Prostate gland (tissue), 2 donors: Measurements from ENCODE around the gene DMXL1.

Experiments used
- CTCF ChIP-seq, 4 experiments: fragments of 200-600 bp in 2 of 4; fragments of 450-650 bp in 2 of 4; sonication (generic) in 2 of 4; IDR thresholded peaks; 1 replicate in 3 of 4; 2 replicates in 1 of 4; pipeline ENCODE4 v1.5.1; 2016 to 2019; ENCODE audit warnings: antibody characterized with exemption in 4 of 4, mild to moderate bottlenecking in 2 of 4, moderate library complexity in 2 of 4
- POLR2A ChIP-seq: fragments of 450-650 bp; IDR thresholded peaks from one replicate; pipeline ENCODE4 v1.6.1; 2016; ENCODE audit warnings: antibody characterized with exemption, mild to moderate bottlenecking
- POLR2AphosphoS5 ChIP-seq: sonication (generic); formaldehyde crosslinking; IDR thresholded peaks from one replicate; pipeline ENCODE4 v1.6.1; 2017; ENCODE audit warnings: antibody characterized with exemption

DNA sequence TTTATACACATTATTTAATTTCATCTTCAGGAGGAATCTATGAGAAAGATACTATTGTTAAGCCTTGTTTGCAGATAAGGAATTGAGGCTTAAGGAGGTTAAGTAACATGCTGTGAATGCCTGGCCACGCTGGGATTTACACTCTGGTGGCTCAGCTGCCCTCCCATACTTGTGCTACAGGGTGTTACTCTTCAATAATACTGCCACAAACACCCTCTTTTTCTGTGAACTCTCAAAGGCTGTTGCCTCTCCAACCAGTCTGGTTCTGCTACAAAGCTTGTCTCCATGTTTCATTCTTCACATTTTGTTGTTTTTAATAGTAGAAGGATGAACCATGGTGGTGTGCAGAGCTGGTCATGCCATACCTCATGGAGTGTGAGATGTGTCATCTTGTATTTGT lies 208.2 kb downstream of the DMXL1 start:
- TF ChIP-seq POLR2A (no peak), CTCF (IDR thresholded peaks at IDR 0.05) (no peak), POLR2AphosphoS5 (no peak)
